GM21717 (cell line): ENCODE measurements around the gene SIRT1.
"Not testable (repeated sequence)": the region's sequence is repeated elsewhere in the genome, so short reads cannot be mapped to it uniquely, and the experiment has no call there.

Experiments
- ATAC-seq: cut with Tn5 transposase; IDR thresholded peaks from one replicate; pipeline ENCODE4 v1.9.1; 2021; ENCODE audit warnings: mild to moderate bottlenecking, moderate library complexity; ENCODE audit not compliant: unreplicated experiment

SIRT1 gene

GRCh38 chr10:67943917-67944316, 59.5 kb downstream of the SIRT1 start:
- ATAC-seq = no peak

- no peak for ATAC-seq
These were observed 71.2 kb downstream of the SIRT1 start for GRCh38 chr10:67955614-67956013.

GRCh38 chr10:67959839-67960476, 75.5 kb downstream of the SIRT1 start:
- no peak for ATAC-seq

GRCh38 chr10:67965456-67965855, 81.0 kb downstream of the SIRT1 start:
- ATAC-seq = no peak

DNA sequence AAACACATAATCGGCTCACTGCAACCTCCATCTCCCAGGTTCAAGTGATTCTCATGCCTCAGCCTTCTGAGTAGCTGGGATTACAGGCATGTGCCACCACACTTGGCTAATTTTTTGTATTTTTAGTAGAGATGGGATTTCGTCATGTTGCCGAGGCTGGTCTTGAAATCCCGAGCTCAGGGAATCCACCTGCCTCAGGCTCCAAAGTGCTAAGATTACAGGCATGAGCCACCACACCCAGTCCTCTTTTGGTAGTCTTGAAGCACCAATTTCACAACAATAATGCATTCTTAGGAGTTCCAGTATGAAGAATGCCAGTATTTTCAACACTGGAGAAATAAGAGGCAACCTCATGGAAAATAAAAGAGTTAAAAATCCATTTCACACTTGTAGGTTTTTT, 81.6 kb downstream of the SIRT1 start:
- ATAC-seq = not testable (repeated sequence)
